Measurements from ENCODE around the gene PLXNB2.

The PLXNB2 gene

DNA sequence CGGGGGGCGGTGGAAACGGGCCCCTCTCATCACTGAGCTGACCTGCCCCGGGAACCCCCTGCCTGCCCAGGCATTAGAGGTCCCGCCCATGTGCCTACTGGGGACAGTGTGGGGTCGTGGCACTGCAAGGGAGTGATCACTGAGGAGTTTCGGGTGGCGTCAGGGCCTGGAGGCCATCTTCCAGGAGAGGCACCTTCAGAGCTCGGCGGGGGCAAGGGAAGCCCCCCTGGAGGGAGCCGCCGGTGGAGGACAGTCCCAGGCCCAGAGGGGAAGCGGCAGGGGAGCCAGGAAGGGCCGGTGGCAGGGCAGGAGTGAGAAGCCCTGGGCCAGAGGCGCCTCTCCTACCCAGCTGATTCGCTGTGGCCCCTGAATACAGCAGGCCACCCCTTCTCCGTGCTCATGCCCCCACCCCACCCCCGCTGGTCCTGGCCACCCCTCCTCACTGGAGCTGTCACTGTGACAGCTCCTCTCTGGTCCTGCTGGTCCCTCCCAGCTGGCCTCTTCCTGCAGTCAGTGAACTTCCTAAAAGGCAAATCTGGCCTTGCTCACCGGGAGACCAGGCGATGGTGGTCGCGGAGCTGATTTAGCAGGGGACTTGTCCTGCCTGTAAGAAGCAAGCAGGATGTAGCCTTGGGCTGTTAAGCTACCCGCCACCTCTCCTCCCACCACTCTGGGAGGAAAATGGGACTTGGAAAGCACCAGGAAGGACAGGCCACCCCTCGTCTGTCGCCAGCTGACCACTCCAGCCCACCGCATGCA lies 35.2 kb downstream of the PLXNB2 start:
- H3K9me2 ChIP-seq (ENCODE audit: low read depth, low read length): no peaks in the 10 kb centered on the region
- H3K9me3 ChIP-seq (ENCODE audit: low read length): no peaks in the 10 kb centered on the region
- no peak overlapping the region for H3K4me2 ChIP-seq (ENCODE audit: low read length)
- H3K27me3 ChIP-seq (ENCODE audit: insufficient read depth, low read length): no peaks in the 10 kb centered on the region; the same call in 1 of the 2 replicates
- no peaks in the 10 kb centered on the region for H3K36me3 ChIP-seq (ENCODE audit: insufficient read depth, low read length)
- no peak overlapping the region for H3K4me3 ChIP-seq (ENCODE audit: low read depth, low read length, poor library complexity, severe bottlenecking)
- no peaks in the 10 kb centered on the region for H4K20me1 ChIP-seq (ENCODE audit: insufficient read depth, low read length)
- H3F3A ChIP-seq (ENCODE audit: insufficient read depth, low read length): no peaks in the 10 kb centered on the region
- TF ChIP-seq EZH2 (IDR thresholded peaks at IDR 0.05; ENCODE audit: borderline replicate concordance, low read length) (no peak), CTCF (IDR thresholded peaks at IDR 0.05; ENCODE audit: low read length) (no peak)
- H3K27ac ChIP-seq (ENCODE audit: low read depth, low read length, poor library complexity, severe bottlenecking): no peak overlapping the region
- peaks cover 34% of the 10 kb centered on the region for H3K4me1 ChIP-seq (ENCODE audit: insufficient read depth, low read length, severe bottlenecking)
- H3K9ac ChIP-seq (ENCODE audit: low read length): no peak overlapping the region
- H2AFZ ChIP-seq (ENCODE audit: low read length): no peak overlapping the region
- no peaks in the 10 kb centered on the region for H3K79me2 ChIP-seq (ENCODE audit: insufficient read depth, low read length)

- Histone ChIP-seq H3K36me3 (ENCODE audit: insufficient read depth, low read length) (no peaks in the 10 kb centered on the region), H4K20me1 (ENCODE audit: insufficient read depth, low read length) (no peaks in the 10 kb centered on the region), H3K9me3 (ENCODE audit: low read length) (no peaks in the 10 kb centered on the region), H3K4me2 (ENCODE audit: low read length) (peak overlapping the region; percentile 84), H2AFZ (ENCODE audit: low read length) (no peak overlapping the region), H3F3A (ENCODE audit: insufficient read depth, low read length) (no peaks in the 10 kb centered on the region), H3K9me2 (ENCODE audit: low read depth, low read length) (no peaks in the 10 kb centered on the region), H3K27ac (ENCODE audit: low read depth, low read length, poor library complexity, severe bottlenecking) (no peak overlapping the region), H3K9ac (ENCODE audit: low read length) (no peak overlapping the region), H3K79me2 (ENCODE audit: insufficient read depth, low read length) (no peaks in the 10 kb centered on the region), H3K4me1 (ENCODE audit: insufficient read depth, low read length, severe bottlenecking) (peaks cover 34% of the 10 kb centered on the region), H3K4me3 (ENCODE audit: low read depth, low read length, poor library complexity, severe bottlenecking) (peak overlapping the region; percentile 63), H3K27me3 (ENCODE audit: insufficient read depth, low read length) (no peaks in the 10 kb centered on the region; the same call in 1 of the 2 replicates)
- no peak for TF ChIP-seq EZH2 (IDR thresholded peaks at IDR 0.05; ENCODE audit: borderline replicate concordance, low read length)
- peak; percentile 22; the same call in 1 of the 2 replicates for TF ChIP-seq CTCF (IDR thresholded peaks at IDR 0.05; ENCODE audit: low read length)
Measured at GRCh38 chr22:50271519-50271970, 35.9 kb downstream of the PLXNB2 start.

DNA sequence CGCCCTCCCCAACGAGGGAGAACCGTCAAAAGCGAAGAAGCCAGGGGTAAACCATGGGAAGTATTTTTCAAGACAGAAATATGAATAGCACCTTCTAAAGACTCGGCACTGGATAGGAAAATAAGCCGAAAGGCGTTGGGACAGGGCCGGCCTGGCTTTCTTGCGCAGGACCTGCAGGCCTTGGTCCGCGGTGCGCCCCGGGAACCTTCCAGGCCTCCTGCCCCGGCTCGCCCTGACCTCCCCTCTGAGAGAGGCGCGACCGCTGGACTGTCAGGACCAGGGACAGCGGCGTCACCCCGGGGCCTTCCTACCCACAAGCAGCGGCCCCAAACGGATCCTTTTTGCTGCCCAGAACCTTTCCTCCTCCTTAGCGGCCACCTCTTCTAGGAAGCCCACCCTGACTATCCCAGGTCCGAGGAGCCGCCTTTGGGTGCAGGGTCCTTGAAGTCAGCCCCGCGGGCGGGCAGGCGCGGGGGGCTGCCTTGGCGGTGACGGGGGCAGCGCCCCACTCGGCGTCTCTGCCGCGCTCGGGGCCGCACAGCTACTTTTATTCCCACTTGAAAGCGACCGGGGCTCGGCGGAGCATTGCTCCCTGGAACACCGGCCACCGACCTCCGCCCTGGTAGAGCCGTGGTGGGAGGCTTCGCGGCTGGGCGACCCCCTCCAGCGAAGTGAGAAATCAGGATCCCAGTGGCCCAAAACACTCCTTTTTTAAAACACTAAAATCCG lies 36.6 kb downstream of the PLXNB2 start:
- Histone ChIP-seq H3K4me2 (ENCODE audit: low read length) (peak overlapping the region; percentile 84), H3K4me3 (ENCODE audit: low read depth, low read length, poor library complexity, severe bottlenecking) (peak overlapping the region; percentile 63), H3K9me2 (ENCODE audit: low read depth, low read length) (no peaks in the 10 kb centered on the region), H3K4me1 (ENCODE audit: insufficient read depth, low read length, severe bottlenecking) (peaks cover 34% of the 10 kb centered on the region), H3F3A (ENCODE audit: insufficient read depth, low read length) (no peaks in the 10 kb centered on the region), H3K36me3 (ENCODE audit: insufficient read depth, low read length) (no peaks in the 10 kb centered on the region), H3K9ac (ENCODE audit: low read length) (peak overlapping the region; percentile 61), H3K9me3 (ENCODE audit: low read length) (no peaks in the 10 kb centered on the region), H3K79me2 (ENCODE audit: insufficient read depth, low read length) (no peaks in the 10 kb centered on the region), H3K27me3 (ENCODE audit: insufficient read depth, low read length) (no peaks in the 10 kb centered on the region; the same call in 1 of the 2 replicates), H4K20me1 (ENCODE audit: insufficient read depth, low read length) (no peaks in the 10 kb centered on the region), H2AFZ (ENCODE audit: low read length) (no peak overlapping the region), H3K27ac (ENCODE audit: low read depth, low read length, poor library complexity, severe bottlenecking) (no peak overlapping the region)
- TF ChIP-seq CTCF (IDR thresholded peaks at IDR 0.05; ENCODE audit: low read length) (no peak), EZH2 (IDR thresholded peaks at IDR 0.05; ENCODE audit: borderline replicate concordance, low read length) (no peak)
